ENCODE measurements around the gene CRACR2B. TPM values are rescaled to one million over a fixed set of nuclear protein-coding genes. Genes with fewer than 3 reads are reported as not detected.

The CRACR2B gene
- total and polyA plus RNA-seq, 2 of the 13 experiments (the other 11 are each of a cell fraction or from before 2014, with no cell fraction given): 14.9 to 21.0 TPM

GRCh38 chr11:788009-788640, 39.6 kb upstream of the CRACR2B start:
- BruUV-seq (replicated peaks): no TSS peak
- Histone ChIP-seq H3K4me1 (ENCODE audit: insufficient read depth, low read length) (peaks cover 21% of the 10 kb centered on the region), H3K4me2 (ENCODE audit: low read depth, low read length) (peak overlapping the region; percentile 51), H3K9me3 (ENCODE audit: low read length) (no peaks in the 10 kb centered on the region), H3K4me3 (replicated peaks in 1 of 3; ENCODE audit: insufficient read depth in 1 of 3, low read depth in 2 of 3, low read length in 3 of 3) (peak overlapping the region in 2 of 3 experiments; percentile 27 to 43; a peak in 3 of 6 replicates), H3K36me3 (replicated peaks in 1 of 2; ENCODE audit: control insufficient read depth in 1 of 2, insufficient read depth in 2 of 2, low read length in 2 of 2) (peaks cover 0 to 2% of the 10 kb centered on the region in 2 experiments; a peak in 1 of 5 replicates), H4K20me1 (ENCODE audit: insufficient read depth, low read length) (no peaks in the 10 kb centered on the region), H3K9ac (ENCODE audit: insufficient read depth, low read depth, low read length) (no peak overlapping the region), H3K27ac (ENCODE audit: extremely low read length, insufficient read depth, low read length) (no peak overlapping the region), H3K27me3 (ENCODE audit: control insufficient read depth in 1 of 2, insufficient read depth in 2 of 2, low read length in 2 of 2) (peaks cover 0 to 2% of the 10 kb centered on the region in 2 experiments; a peak in 1 of 5 replicates), H2AFZ (ENCODE audit: low read length) (no peak overlapping the region), H3K79me2 (ENCODE audit: insufficient read depth, low read length) (no peaks in the 10 kb centered on the region)
- ChIA-PET CTCF (ENCODE audit: low intra/inter-chr PET ratio, low total read pairs) (no interaction called here), POLR2A (no interaction called here)
- in situ Hi-C loops (cut with HindIII; ENCODE audit: extremely low pct_ligation_motif_present, low pct_unique_long_range_greater_than_20kb): no loop called here
- WGBS (ENCODE audit: low lambda C conversion rate): 26% methylated on average over 14 of the region's 28 CpGs
- intact Hi-C loops (cut with micrococcal nuclease; ENCODE audit: unreplicated experiment): no loop called here
- no peak for FAIRE-seq
- DNase-seq (ENCODE audit: low spot score): no peak
- peak; percentile 43 for ATAC-seq
- TF ChIP-seq KDM2A (CRISPR knock-in tag; IDR thresholded peaks at IDR 0.05; ENCODE audit: borderline replicate concordance, low read depth): peak; percentile 34; the same call in 1 of the 2 replicates
- no peak for TF ChIP-seq ZNF503 (CRISPR knock-in tag; IDR thresholded peaks at IDR 0.05)
- TF ChIP-seq ZNF407 (CRISPR knock-in tag; IDR thresholded peaks at IDR 0.05; ENCODE audit: not compliant biosample characterization): no peak
- TF ChIP-seq PATZ1 (CRISPR knock-in tag; IDR thresholded peaks at IDR 0.05): peak; percentile 78
- TF ChIP-seq ZBTB42 (CRISPR knock-in tag; IDR thresholded peaks at IDR 0.05): no peak
- TF ChIP-seq NONO (IDR thresholded peaks at IDR 0.05): no peak
- TF ChIP-seq NONO (CRISPR knock-in tag; conservative IDR thresholded peaks at IDR 0.05): peak; percentile 28; the same call in 1 of the 2 replicates
- TF ChIP-seq KDM1A (CRISPR knock-in tag; IDR thresholded peaks at IDR 0.05): no peak
- no peak for TF ChIP-seq PHF21A (CRISPR knock-in tag; IDR thresholded peaks at IDR 0.05)
- no peak for TF ChIP-seq PLSCR1 (CRISPR knock-in tag; IDR thresholded peaks at IDR 0.05; ENCODE audit: borderline replicate concordance)
- TF ChIP-seq GABPB1 (CRISPR knock-in tag; IDR thresholded peaks at IDR 0.05): peak; percentile 32; the same call in 1 of the 2 replicates

Measured in HepG2 (cell line).